Karpas-422 (cell line): ENCODE data around the gene HSPA12A. TPM values are rescaled to one million over a fixed set of nuclear protein-coding genes. Genes with fewer than 3 reads are reported as not detected.

ENCODE experiments used
- DNase-seq: peaks from one replicate; pipeline ENCODE4 v3.0.0-alpha.2; 2015
- H2AFZ ChIP-seq: fragments of 200-600 bp; sonication (generic); 2 replicates; pipeline ENCODE4 v1.6.1; 2014; ENCODE audit warnings: antibody characterized with exemption, low read length, mixed read lengths
- H3K27ac ChIP-seq: fragments of 200-600 bp; sonication (generic); 2 replicates; pipeline ENCODE4 v1.5.1; 2014; ENCODE audit warnings: mild to moderate bottlenecking, low read length, moderate library complexity
- H3K27me3 ChIP-seq: fragments of 200-600 bp; sonication (generic); 2 replicates; pipeline ENCODE4 v1.6.1; 2014; ENCODE audit warnings: low read length, mixed read lengths
- H3K36me3 ChIP-seq: fragments of 200-600 bp; sonication (generic); 2 replicates; pipeline ENCODE4 v1.6.1; 2014; ENCODE audit warnings: low read length, mixed read lengths; ENCODE audit not compliant: insufficient read depth
- H3K4me1 ChIP-seq: fragments of 200-600 bp; sonication (generic); 2 replicates; pipeline ENCODE4 v1.6.1; 2014; ENCODE audit warnings: mild to moderate bottlenecking, low read length, mixed read lengths
- H3K4me2 ChIP-seq: fragments of 200-600 bp; sonication (generic); 2 replicates; pipeline ENCODE4 v1.6.1; 2014; ENCODE audit warnings: low read length, low read depth, mild to moderate bottlenecking; ENCODE audit not compliant: poor library complexity, severe bottlenecking
- H3K4me3 ChIP-seq: fragments of 200-600 bp; sonication (generic); 2 replicates; pipeline ENCODE4 v1.5.1; 2014; ENCODE audit warnings: mild to moderate bottlenecking, antibody characterized with exemption, low read length, mixed read lengths
- H3K79me2 ChIP-seq: fragments of 200-600 bp; sonication (generic); 2 replicates; pipeline ENCODE4 v1.6.1; 2014; ENCODE audit warnings: mild to moderate bottlenecking, low read length, mixed read lengths
- H3K9ac ChIP-seq: fragments of 200-600 bp; sonication (generic); 2 replicates; pipeline ENCODE4 v1.6.0; 2014; ENCODE audit warnings: low read length
- H3K9me2 ChIP-seq: fragments of 200-600 bp; sonication (generic), shearing (Covaris generic); replicated peaks from 2 replicates; pipeline ENCODE4 v1.6.0; 2014; ENCODE audit warnings: mild to moderate bottlenecking, low read length, moderate library complexity; ENCODE audit not compliant: insufficient read depth
- H3K9me3 ChIP-seq: fragments of 300-700, 200-600 bp; sonication (generic); 2 replicates; pipeline ENCODE4 v1.6.1; 2014; ENCODE audit warnings: low read length, mixed read lengths
- H4K20me1 ChIP-seq: fragments of 200-600 bp; sonication (generic); 2 replicates; pipeline ENCODE4 v1.6.1; 2014; ENCODE audit warnings: mild to moderate bottlenecking, antibody characterized with exemption, low read length, low read depth; ENCODE audit not compliant: insufficient read depth
- total RNA-seq: library from RNA; depleted of rRNA; stranded (reverse); fragments of >200 nt; shearing (Covaris generic); gene quantifications from 2 replicates; pipeline ENCODE4 v1.2.3, GENCODE V29; 2014; ENCODE audit warnings: low replicate concordance

The HSPA12A gene
- total RNA-seq, 1 experiment from 2014 or later = 0.07 TPM

GRCh38 chr10:116686632-116687031, 55.7 kb downstream of the HSPA12A start:
- H3K9ac ChIP-seq = no peak overlapping the region
- no peaks in the 10 kb centered on the region for H4K20me1 ChIP-seq
- no peak overlapping the region for H3K4me2 ChIP-seq
- H3K36me3 ChIP-seq = no peaks in the 10 kb centered on the region
- no peaks in the 10 kb centered on the region for H3K27me3 ChIP-seq
- no peaks in the 10 kb centered on the region for H3K79me2 ChIP-seq
- no peak overlapping the region for H3K4me3 ChIP-seq
- H2AFZ ChIP-seq = no peak overlapping the region
- no peaks in the 10 kb centered on the region for H3K9me3 ChIP-seq
- no peak for DNase-seq
- H3K27ac ChIP-seq = no peak overlapping the region
- H3K9me2 ChIP-seq = no peaks in the 10 kb centered on the region
- H3K4me1 ChIP-seq = no peaks in the 10 kb centered on the region

DNA sequence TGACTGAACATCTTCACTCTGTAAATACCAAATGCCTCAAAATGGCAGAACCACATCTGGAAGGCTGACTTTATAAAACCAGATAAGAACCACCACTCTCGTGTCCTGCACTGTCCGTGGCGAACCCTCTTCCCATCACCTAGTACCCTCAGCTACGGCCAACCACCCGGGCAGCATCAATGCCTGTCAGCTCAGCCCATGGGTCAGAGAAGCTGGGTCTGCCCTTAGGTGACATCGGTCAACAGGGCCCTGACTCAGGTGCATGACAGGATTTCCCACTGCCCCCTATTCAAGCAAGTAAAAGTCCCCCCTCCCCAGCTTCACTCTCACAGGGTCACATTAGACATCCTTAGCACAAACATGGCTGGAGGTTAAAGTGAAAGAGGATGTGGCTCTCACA, 56.6 kb downstream of the HSPA12A start:
- Histone ChIP-seq H3K4me1 (no peaks in the 10 kb centered on the region), H4K20me1 (no peaks in the 10 kb centered on the region), H3K27me3 (no peaks in the 10 kb centered on the region), H2AFZ (no peak overlapping the region), H3K9me3 (no peaks in the 10 kb centered on the region), H3K79me2 (no peaks in the 10 kb centered on the region), H3K4me3 (no peak overlapping the region), H3K4me2 (no peak overlapping the region), H3K9ac (no peak overlapping the region), H3K36me3 (no peaks in the 10 kb centered on the region), H3K27ac (no peak overlapping the region), H3K9me2 (no peaks in the 10 kb centered on the region)
- DNase-seq = no peak

- H3K4me2 ChIP-seq = no peak overlapping the region
- no peak overlapping the region for H2AFZ ChIP-seq
- H3K9me2 ChIP-seq = no peaks in the 10 kb centered on the region
- H3K27me3 ChIP-seq = no peaks in the 10 kb centered on the region
- H3K4me1 ChIP-seq = no peaks in the 10 kb centered on the region
- no peak overlapping the region for H3K27ac ChIP-seq
- H3K36me3 ChIP-seq = no peaks in the 10 kb centered on the region
- H4K20me1 ChIP-seq = no peaks in the 10 kb centered on the region
- no peak overlapping the region for H3K4me3 ChIP-seq
- no peak overlapping the region for H3K9ac ChIP-seq
- DNase-seq = no peak
- no peaks in the 10 kb centered on the region for H3K79me2 ChIP-seq
- H3K9me3 ChIP-seq = no peaks in the 10 kb centered on the region
These were observed 57.6 kb downstream of the HSPA12A start for GRCh38 chr10:116684781-116685180.

GRCh38 chr10:116683821-116684220, 58.5 kb downstream of the HSPA12A start:
- no peaks in the 10 kb centered on the region for H3K36me3 ChIP-seq
- DNase-seq = no peak
- no peaks in the 10 kb centered on the region for H4K20me1 ChIP-seq
- H3K4me1 ChIP-seq = no peaks in the 10 kb centered on the region
- H3K27ac ChIP-seq = no peak overlapping the region
- no peak overlapping the region for H3K9ac ChIP-seq
- H3K27me3 ChIP-seq = no peaks in the 10 kb centered on the region
- no peak overlapping the region for H2AFZ ChIP-seq
- no peaks in the 10 kb centered on the region for H3K9me2 ChIP-seq
- H3K4me2 ChIP-seq = no peak overlapping the region
- H3K4me3 ChIP-seq = no peak overlapping the region
- H3K79me2 ChIP-seq = no peaks in the 10 kb centered on the region
- H3K9me3 ChIP-seq = no peaks in the 10 kb centered on the region

DNA sequence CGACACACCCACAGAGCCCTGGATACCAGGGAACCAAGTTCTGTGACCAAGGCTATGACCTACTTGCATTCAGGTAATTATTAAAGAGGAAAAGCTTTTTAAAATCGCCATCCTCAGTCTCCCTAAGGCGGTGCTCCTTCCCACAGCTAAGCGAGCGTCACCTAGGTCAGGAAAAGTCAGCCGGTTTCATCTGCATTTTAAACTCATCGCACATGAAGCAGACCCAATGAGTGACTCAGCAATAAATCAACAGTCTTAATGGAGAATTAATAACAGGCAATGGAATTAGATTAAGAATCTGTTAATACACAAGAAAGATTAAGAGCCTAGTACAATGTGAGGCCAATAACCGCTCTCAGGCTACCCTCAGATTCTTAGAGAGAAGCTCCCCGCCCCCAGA, 59.2 kb downstream of the HSPA12A start:
- Histone ChIP-seq H3K27me3 (no peaks in the 10 kb centered on the region), H2AFZ (no peak overlapping the region), H3K9ac (no peak overlapping the region), H4K20me1 (no peaks in the 10 kb centered on the region), H3K9me2 (no peaks in the 10 kb centered on the region), H3K4me2 (no peak overlapping the region), H3K9me3 (no peaks in the 10 kb centered on the region), H3K79me2 (no peaks in the 10 kb centered on the region), H3K36me3 (no peaks in the 10 kb centered on the region), H3K27ac (no peak overlapping the region), H3K4me3 (no peak overlapping the region), H3K4me1 (no peaks in the 10 kb centered on the region)
- no peak for DNase-seq

GRCh38 chr10:116679351-116679750, 63.0 kb downstream of the HSPA12A start:
- Histone ChIP-seq H3K4me1 (no peaks in the 10 kb centered on the region), H3K27ac (no peak overlapping the region), H3K9me3 (no peaks in the 10 kb centered on the region), H3K4me3 (no peak overlapping the region), H3K36me3 (no peaks in the 10 kb centered on the region), H3K9ac (no peak overlapping the region), H3K9me2 (no peaks in the 10 kb centered on the region), H2AFZ (no peak overlapping the region), H3K27me3 (no peaks in the 10 kb centered on the region), H4K20me1 (no peaks in the 10 kb centered on the region), H3K4me2 (no peak overlapping the region), H3K79me2 (no peaks in the 10 kb centered on the region)
- DNase-seq = no peak

DNA sequence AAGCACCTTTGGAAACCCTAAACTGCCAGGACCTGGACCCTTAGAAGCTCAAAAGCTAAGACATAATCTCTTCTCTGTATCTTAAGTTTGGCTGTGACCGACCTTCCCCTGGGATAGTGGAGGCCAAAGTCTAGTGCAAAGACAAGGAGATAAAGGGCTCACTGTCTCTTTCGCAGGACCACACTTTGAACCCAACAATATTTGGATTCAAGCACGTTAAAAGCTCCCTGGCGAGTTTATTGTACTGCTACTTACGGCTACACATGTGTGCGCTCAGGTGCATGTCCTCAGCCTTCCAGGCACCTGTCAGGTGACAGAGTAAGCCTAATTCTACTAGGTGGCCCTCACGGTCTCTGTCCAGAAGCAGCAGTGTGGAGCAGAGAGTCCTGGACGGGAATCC, 65.7 kb downstream of the HSPA12A start:
- H3K9ac ChIP-seq = no peak overlapping the region
- H3K4me1 ChIP-seq = no peaks in the 10 kb centered on the region
- no peak overlapping the region for H3K27ac ChIP-seq
- no peaks in the 10 kb centered on the region for H3K79me2 ChIP-seq
- no peak overlapping the region for H3K4me3 ChIP-seq
- no peaks in the 10 kb centered on the region for H3K27me3 ChIP-seq
- no peaks in the 10 kb centered on the region for H4K20me1 ChIP-seq
- no peaks in the 10 kb centered on the region for H3K9me3 ChIP-seq
- H2AFZ ChIP-seq = no peak overlapping the region
- no peaks in the 10 kb centered on the region for H3K36me3 ChIP-seq
- H3K9me2 ChIP-seq = no peaks in the 10 kb centered on the region
- no peak overlapping the region for H3K4me2 ChIP-seq
- no peak for DNase-seq

DNA sequence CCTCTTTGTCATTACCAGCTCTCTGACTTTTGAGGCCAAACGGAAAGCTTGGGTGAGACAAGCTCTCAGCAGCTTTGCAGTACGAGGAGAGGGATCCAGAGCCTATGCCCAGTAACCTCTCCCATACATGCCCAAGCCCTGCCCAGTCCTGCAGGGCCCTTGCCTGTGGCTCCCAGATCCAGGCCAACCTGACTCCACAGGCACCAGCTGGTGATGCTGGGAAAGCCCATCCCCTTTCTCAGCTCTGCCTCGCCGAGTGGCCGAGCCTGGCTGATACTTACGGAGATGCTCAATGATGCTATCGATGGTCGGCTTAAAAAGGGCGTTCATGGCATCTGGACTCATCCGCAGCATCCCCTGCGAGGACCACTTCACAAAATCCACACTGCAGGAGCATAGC, 66.2 kb downstream of the HSPA12A start:
- H2AFZ ChIP-seq = no peak overlapping the region
- no peak overlapping the region for H3K9ac ChIP-seq
- no peak for DNase-seq
- no peaks in the 10 kb centered on the region for H4K20me1 ChIP-seq
- no peaks in the 10 kb centered on the region for H3K9me3 ChIP-seq
- H3K27me3 ChIP-seq = no peaks in the 10 kb centered on the region
- no peak overlapping the region for H3K27ac ChIP-seq
- H3K36me3 ChIP-seq = no peaks in the 10 kb centered on the region
- no peaks in the 10 kb centered on the region for H3K79me2 ChIP-seq
- H3K4me2 ChIP-seq = no peak overlapping the region
- no peaks in the 10 kb centered on the region for H3K9me2 ChIP-seq
- H3K4me3 ChIP-seq = no peak overlapping the region
- H3K4me1 ChIP-seq = no peaks in the 10 kb centered on the region

DNA sequence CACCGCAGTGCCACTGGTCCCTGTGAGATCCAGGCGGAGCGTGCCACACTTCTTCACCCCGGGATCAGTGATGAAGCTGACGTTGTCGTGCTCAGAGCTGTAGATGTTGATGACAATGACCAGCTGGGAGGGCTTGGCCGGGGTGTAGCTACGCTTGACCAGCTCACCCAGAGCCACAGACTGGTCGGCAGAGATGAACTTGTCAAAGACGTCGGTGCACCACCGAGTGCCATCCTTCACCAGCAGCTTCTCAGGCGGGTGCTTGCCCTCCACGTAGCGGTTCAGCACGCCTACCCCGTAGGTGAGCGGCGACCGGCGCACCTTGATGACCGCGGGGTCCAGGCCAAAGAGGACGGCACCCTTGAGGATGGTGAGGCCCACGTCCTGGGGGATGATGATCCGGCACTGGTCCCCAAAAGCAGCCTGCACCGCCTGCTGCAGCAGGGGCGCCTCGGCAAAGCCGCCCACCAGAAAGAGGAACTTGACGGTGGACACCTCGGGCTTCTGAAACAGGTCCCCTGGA, 67.4 kb downstream of the HSPA12A start:
- H3K4me1 ChIP-seq = no peaks in the 10 kb centered on the region
- no peak for DNase-seq
- H2AFZ ChIP-seq = no peak overlapping the region
- H3K4me3 ChIP-seq = no peak overlapping the region
- no peaks in the 10 kb centered on the region for H3K27me3 ChIP-seq
- no peak overlapping the region for H3K4me2 ChIP-seq
- H3K9ac ChIP-seq = no peak overlapping the region
- no peaks in the 10 kb centered on the region for H3K79me2 ChIP-seq
- no peaks in the 10 kb centered on the region for H3K9me2 ChIP-seq
- H3K27ac ChIP-seq = no peak overlapping the region
- no peaks in the 10 kb centered on the region for H3K36me3 ChIP-seq
- no peaks in the 10 kb centered on the region for H3K9me3 ChIP-seq
- no peaks in the 10 kb centered on the region for H4K20me1 ChIP-seq
